ENCODE measurements around the gene AQP2.

- no peak for TF ChIP-seq ZFX (CRISPR knock-in tag; IDR thresholded peaks at IDR 0.05; ENCODE audit: low read depth)
- no peak for TF ChIP-seq CTCF (CRISPR knock-in tag; IDR thresholded peaks at IDR 0.05)
- TF ChIP-seq REST (IDR thresholded peaks at IDR 0.05; ENCODE audit: borderline replicate concordance in 1 of 2, low read depth in 1 of 2, low read length in 2 of 2): no peak
- no peak for TF ChIP-seq TAF1 (CRISPR knock-in tag; IDR thresholded peaks at IDR 0.05)
- no peak for TF ChIP-seq TEAD2 (CRISPR knock-in tag; IDR thresholded peaks at IDR 0.05)
- no peak for TF ChIP-seq NR2C2 (CRISPR knock-in tag; IDR thresholded peaks at IDR 0.05; ENCODE audit: borderline replicate concordance)
- TF ChIP-seq POGK (CRISPR knock-in tag; conservative IDR thresholded peaks at IDR 0.05): no peak
- TF ChIP-seq ZFYVE20 (CRISPR knock-in tag; IDR thresholded peaks at IDR 0.05; ENCODE audit: borderline replicate concordance, low read depth): no peak
- no peak for TF ChIP-seq BCLAF1 (IDR thresholded peaks at IDR 0.05)
These were observed 10.1 kb downstream of the AQP2 start for GRCh38 chr12:49960474-49961110.

All from HepG2 (cell line).